Uterus (tissue), 2 donors: ENCODE measurements around the gene TCF12.

Experiments
- POLR2A ChIP-seq, 2 donors: fragments of 450-650 bp; IDR thresholded peaks; one replicate each; pipeline ENCODE4 v1.6.1; 2016; ENCODE audit warnings: antibody characterized with exemption in 2 of 2, mild to moderate bottlenecking in 1 of 2, moderate library complexity in 1 of 2
- TF ChIP-seq, protein P1 (sequence below), 4 experiments: fragments of 200-600 bp in 2 of 4; fragments of 450-650 bp in 2 of 4; sonication (generic) in 2 of 4; IDR thresholded peaks; one replicate each; pipeline ENCODE4 v1.5.1; 2016 to 2019; ENCODE audit warnings: antibody characterized with exemption in 4 of 4, mild to moderate bottlenecking in 2 of 4, moderate library complexity in 1 of 4

DNA sequence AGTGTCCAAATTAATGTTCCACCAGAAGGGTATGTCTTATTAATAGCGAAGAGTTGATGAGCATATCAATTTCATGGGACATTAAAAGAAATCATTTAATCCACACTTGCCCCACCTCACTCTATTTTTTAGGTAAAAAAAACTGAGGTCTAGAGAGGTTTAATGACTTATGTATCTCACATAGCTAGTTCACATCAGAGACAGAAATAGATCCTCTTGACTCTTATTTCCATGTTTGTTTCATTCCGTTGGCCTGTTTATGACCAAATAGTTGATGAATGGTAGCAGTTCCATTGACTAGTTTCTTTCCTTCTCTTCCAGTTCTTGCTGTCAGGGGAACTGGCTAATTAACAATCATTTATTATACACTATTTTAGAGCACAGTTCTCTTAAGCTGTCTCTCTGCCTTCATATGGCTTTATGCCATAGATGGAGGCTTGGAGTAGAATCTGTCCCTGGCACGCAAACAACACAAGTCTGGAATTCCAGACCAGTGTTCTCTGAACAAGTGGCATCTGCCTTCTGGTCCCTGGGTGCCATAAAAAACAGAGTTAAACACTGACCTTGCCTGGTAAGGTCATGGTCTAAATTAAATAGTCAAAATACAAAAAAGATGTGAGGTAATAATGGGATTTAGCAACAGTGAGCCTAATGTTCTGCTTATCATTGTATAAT lies 237.9 kb downstream of the TCF12 start:
- TF ChIP-seq, protein P1, sequence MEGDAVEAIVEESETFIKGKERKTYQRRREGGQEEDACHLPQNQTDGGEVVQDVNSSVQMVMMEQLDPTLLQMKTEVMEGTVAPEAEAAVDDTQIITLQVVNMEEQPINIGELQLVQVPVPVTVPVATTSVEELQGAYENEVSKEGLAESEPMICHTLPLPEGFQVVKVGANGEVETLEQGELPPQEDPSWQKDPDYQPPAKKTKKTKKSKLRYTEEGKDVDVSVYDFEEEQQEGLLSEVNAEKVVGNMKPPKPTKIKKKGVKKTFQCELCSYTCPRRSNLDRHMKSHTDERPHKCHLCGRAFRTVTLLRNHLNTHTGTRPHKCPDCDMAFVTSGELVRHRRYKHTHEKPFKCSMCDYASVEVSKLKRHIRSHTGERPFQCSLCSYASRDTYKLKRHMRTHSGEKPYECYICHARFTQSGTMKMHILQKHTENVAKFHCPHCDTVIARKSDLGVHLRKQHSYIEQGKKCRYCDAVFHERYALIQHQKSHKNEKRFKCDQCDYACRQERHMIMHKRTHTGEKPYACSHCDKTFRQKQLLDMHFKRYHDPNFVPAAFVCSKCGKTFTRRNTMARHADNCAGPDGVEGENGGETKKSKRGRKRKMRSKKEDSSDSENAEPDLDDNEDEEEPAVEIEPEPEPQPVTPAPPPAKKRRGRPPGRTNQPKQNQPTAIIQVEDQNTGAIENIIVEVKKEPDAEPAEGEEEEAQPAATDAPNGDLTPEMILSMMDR (IDR thresholded peaks at IDR 0.05): no peak
- TF ChIP-seq POLR2A (IDR thresholded peaks at IDR 0.05): no peak
